AG09319 (cell line): ENCODE results near the gene MARK3.
A peak's percentile ranks its signal among the peaks of the same experiment; 100 is the strongest.

Experiments
- DNase-seq: peaks from one replicate; pipeline ENCODE4 v3.0.0-alpha.2; 2010; ENCODE audit warnings: low read depth; ENCODE audit errors: extremely low read depth
- CTCF ChIP-seq: IDR thresholded peaks from 2 replicates; pipeline ENCODE4 v1.5.1; 2011; ENCODE audit warnings: low read depth, mild to moderate bottlenecking, inconsistent platforms, low read length, moderate library complexity

Gene MARK3

GRCh38 chr14:103491691-103492090 lies 106.5 kb downstream of the MARK3 start:
- no peak for TF ChIP-seq CTCF
- no peak for DNase-seq

GRCh38 chr14:103492156-103492925 lies 107.1 kb downstream of the MARK3 start:
- TF ChIP-seq CTCF: no peak
- DNase-seq: no peak

GRCh38 chr14:103495854-103496253 lies 110.6 kb downstream of the MARK3 start:
- TF ChIP-seq CTCF: no peak
- DNase-seq: no peak

- no peak for DNase-seq
- no peak for TF ChIP-seq CTCF
These were observed 111.6 kb downstream of the MARK3 start for GRCh38 chr14:103496776-103497175.

GRCh38 chr14:103499709-103500108 lies 114.5 kb downstream of the MARK3 start:
- no peak for TF ChIP-seq CTCF
- no peak for DNase-seq

GRCh38 chr14:103500148-103500990 lies 115.2 kb downstream of the MARK3 start:
- peak; percentile 65 for DNase-seq
- TF ChIP-seq CTCF: peak; percentile 96
